Spleen (tissue), 11 donors: ENCODE data around the gene ZYG11B. TPM values are rescaled to one million over a fixed set of nuclear protein-coding genes. Genes with fewer than 3 reads are reported as not detected.
"Not testable (repeated sequence)": the region's sequence is repeated elsewhere in the genome, so short reads cannot be mapped to it uniquely, and the experiment has no call there.

Experiments
- DNase-seq: peaks from one replicate; pipeline ENCODE4 v3.0.0-alpha.2; 2020
- H3K27ac ChIP-seq, 8 donors: fragments of 200-600 bp; sonication (generic) in 7 of 8; 1 replicate in 4 of 8; 2 replicates in 4 of 8; pipeline versions ENCODE4 v1.5.0 to v1.8.0; 2016 to 2021; ENCODE audit warnings: inconsistent platforms in 4 of 8, mild to moderate bottlenecking in 4 of 8, moderate library complexity in 1 of 8
- H3K27me3 ChIP-seq, 7 donors: fragments of 200-600 bp; sonication (generic) in 6 of 7; replicated peaks in 1 of 7; 1 replicate in 4 of 7; 2 replicates in 3 of 7; pipeline versions ENCODE4 v1.5.0 to v1.8.0; 2016 to 2021; ENCODE audit warnings: inconsistent platforms in 3 of 7, mild to moderate bottlenecking in 1 of 7
- H3K36me3 ChIP-seq, 6 donors: fragments of 200-600 bp; sonication (generic) in 5 of 6; 1 replicate in 4 of 6; 2 replicates in 2 of 6; pipeline versions ENCODE4 v1.5.0 to v1.8.0; 2016 to 2021; ENCODE audit warnings: inconsistent platforms in 2 of 6
- H3K4me1 ChIP-seq, 6 donors: fragments of 200-600 bp; sonication (generic) in 5 of 6; 1 replicate in 3 of 6; 2 replicates in 3 of 6; pipeline versions ENCODE4 v1.5.0 to v1.8.0; 2016 to 2021; ENCODE audit warnings: inconsistent platforms in 3 of 6
- H3K4me3 ChIP-seq, 8 donors: fragments of 200-600 bp; sonication (generic) in 7 of 8; 1 replicate in 4 of 8; 2 replicates in 4 of 8; pipeline versions ENCODE4 v1.5.0 to v1.8.0; 2016 to 2021; ENCODE audit warnings: inconsistent platforms in 4 of 8, mild to moderate bottlenecking in 4 of 8, moderate library complexity in 2 of 8
- H3K9me3 ChIP-seq, 8 donors: fragments of 200-600 bp; sonication (generic) in 7 of 8; 1 replicate in 4 of 8; 2 replicates in 4 of 8; pipeline versions ENCODE4 v1.5.0 to v1.8.0; 2016 to 2021; ENCODE audit warnings: inconsistent platforms in 4 of 8
- CTCF ChIP-seq, 11 experiments: fragments of 200-600 bp in 7 of 11; fragments of 450-650 bp in 4 of 11; sonication (generic) in 4 of 11; IDR thresholded peaks in 8 of 11; conservative IDR thresholded peaks in 3 of 11; 1 replicate in 7 of 11; 2 replicates in 4 of 11; pipeline versions ENCODE4 v1.4.0 to v1.8.0; 2016 to 2021; ENCODE audit warnings: antibody characterized with exemption in 11 of 11, inconsistent platforms in 4 of 11, mild to moderate bottlenecking in 1 of 11
- POLR2A ChIP-seq, 3 donors: fragments of 450-650 bp; IDR thresholded peaks; one replicate each; pipeline ENCODE4 v1.5.1; 2017; ENCODE audit warnings: antibody characterized with exemption in 3 of 3, mild to moderate bottlenecking in 1 of 3
- POLR2AphosphoS5 ChIP-seq, 3 donors: sonication (generic); formaldehyde crosslinking; IDR thresholded peaks; one replicate each; pipeline ENCODE4 v1.5.1; 2017; ENCODE audit warnings: antibody characterized with exemption in 3 of 3
- WGBS, 5 donors: extraction: QIAGEN DNeasy Blood & Tissue Kit in 3 of 5; methylation state at CpG; one replicate each; pipeline versions ENCODE4 v1.1.5 to v1.1.7; 2013 to 2018; 5-methylcytosine and 5-hydroxymethylcytosine counted together
- intact Hi-C: fragments of 100-400 bp; cut with DNase I; formaldehyde crosslinking; loops from one replicate; pipeline ENCODE4 v1.15.0; 2023; ENCODE audit warnings: low total_unique reads
- polyA plus RNA-seq, 3 donors: library from polyadenylated mRNA; stranded (reverse); fragments of 200-250 nt; gene quantifications; one replicate each; pipeline ENCODE4 v1.2.1, GENCODE V29; 2013
- total RNA-seq, 7 donors: library from RNA; depleted of rRNA in 3 of 7; stranded (reverse); fragments of >200 nt in 3 of 7; fragmentation: NEBNext Ultra II Directional in 4 of 7; extraction: Animal tissue kit (Norgen Biotek cat#: 25700) in 4 of 7; gene quantifications; one replicate each; pipeline versions ENCODE4 v1.1.0 to v1.2.1, GENCODE V29; 2016 to 2021
- donor health status: healthy with polysubstance abuse.
- donor health status: DM: no; HTN: no; CAD: no; lungs with moderate emphysema.
- donor health status: DM: no; HTN: no; CAD: no.
- donor health status: Bipolar disorder and iron deficiency.
- donor health status: healthy.
- donor health status: DM: no; HTN: no; CAD: no.
- donor health status: DM: yes; HTN: yes; CAD: no.

The ZYG11B gene
- total and polyA plus RNA-seq, 10 donors = 3.0 to 35.5 (median 21.9) TPM

- no peaks in the 10 kb centered on the region for H3K36me3 ChIP-seq
- no peak for DNase-seq
- no peak overlapping the region for H3K27ac ChIP-seq
- WGBS, 5 donors = 75 to 82% (median 79%) methylated on average over 3 of the region's 3 CpGs
- H3K4me1 ChIP-seq = peaks cover 0 to 28% (median 0%) of the 10 kb centered on the region in 6 donors
- intact Hi-C loops = no loop called here
- no peaks in the 10 kb centered on the region for H3K27me3 ChIP-seq
- TF ChIP-seq CTCF (IDR thresholded peaks at IDR 0.05 in 8 of 11, conservative IDR thresholded peaks at IDR 0.05 in 3 of 11) = no peak
- no peak for TF ChIP-seq POLR2A (IDR thresholded peaks at IDR 0.05)
- no peak for TF ChIP-seq POLR2AphosphoS5 (IDR thresholded peaks at IDR 0.05)
- H3K9me3 ChIP-seq = no peaks in the 10 kb centered on the region
- no peak overlapping the region for H3K4me3 ChIP-seq
Observed at GRCh38 chr1:52741259-52741658, 15.0 kb downstream of the ZYG11B start.

GRCh38 chr1:52746189-52746588 is 19.9 kb downstream of the ZYG11B start:
- Histone ChIP-seq H3K27me3 (no peaks in the 10 kb centered on the region), H3K27ac (no peak overlapping the region), H3K4me1 (peaks cover 0 to 15% (median 5%) of the 10 kb centered on the region in 6 donors), H3K4me3 (no peak overlapping the region), H3K36me3 (no peaks in the 10 kb centered on the region), H3K9me3 (no peaks in the 10 kb centered on the region)
- TF ChIP-seq POLR2A (IDR thresholded peaks at IDR 0.05) (no peak), CTCF (IDR thresholded peaks at IDR 0.05 in 8 of 11, conservative IDR thresholded peaks at IDR 0.05 in 3 of 11) (no peak), POLR2AphosphoS5 (IDR thresholded peaks at IDR 0.05) (no peak)
- intact Hi-C loops = no loop called here
- DNase-seq = no peak
- WGBS, 5 donors = 83 to 97% (median 94%) methylated on average over 4 of the region's 4 CpGs

- TF ChIP-seq CTCF (IDR thresholded peaks at IDR 0.05 in 8 of 11, conservative IDR thresholded peaks at IDR 0.05 in 3 of 11) = no peak
- TF ChIP-seq POLR2A (IDR thresholded peaks at IDR 0.05) = no peak
- no peak for TF ChIP-seq POLR2AphosphoS5 (IDR thresholded peaks at IDR 0.05)
- no peak overlapping the region for H3K4me3 ChIP-seq
- H3K4me1 ChIP-seq = peaks cover 0 to 23% (median 5%) of the 10 kb centered on the region in 6 donors
- intact Hi-C loops = no loop called here
- H3K9me3 ChIP-seq = no peaks in the 10 kb centered on the region
- H3K27me3 ChIP-seq = no peaks in the 10 kb centered on the region
- DNase-seq = no peak
- no peaks in the 10 kb centered on the region for H3K36me3 ChIP-seq
- 87 to 100% (median 97%) methylated on average over 1 of the region's 1 CpG for WGBS, 5 donors
- no peak overlapping the region for H3K27ac ChIP-seq
Observed at GRCh38 chr1:52747450-52747849, 21.2 kb downstream of the ZYG11B start.

GRCh38 chr1:52748119-52748518 is 21.9 kb downstream of the ZYG11B start:
- H3K27ac ChIP-seq = no peak overlapping the region
- H3K36me3 ChIP-seq = no peaks in the 10 kb centered on the region
- H3K4me3 ChIP-seq = no peak overlapping the region
- no peaks in the 10 kb centered on the region for H3K9me3 ChIP-seq
- H3K27me3 ChIP-seq = no peaks in the 10 kb centered on the region
- H3K4me1 ChIP-seq = peaks cover 0 to 24% (median 5%) of the 10 kb centered on the region in 6 donors
- intact Hi-C loops = no loop called here
- no peak for DNase-seq
- no peak for TF ChIP-seq CTCF (IDR thresholded peaks at IDR 0.05 in 8 of 11, conservative IDR thresholded peaks at IDR 0.05 in 3 of 11)
- no peak for TF ChIP-seq POLR2AphosphoS5 (IDR thresholded peaks at IDR 0.05)
- no peak for TF ChIP-seq POLR2A (IDR thresholded peaks at IDR 0.05)

GRCh38 chr1:52749496-52749895 is 23.2 kb downstream of the ZYG11B start:
- H3K9me3 ChIP-seq, H3K27ac ChIP-seq, H3K36me3 ChIP-seq, intact Hi-C loops, DNase-seq, H3K4me3 ChIP-seq, H3K27me3 ChIP-seq: not testable (repeated sequence)
- H3K4me1 ChIP-seq = peaks cover 0 to 24% (median 5%) of the 10 kb centered on the region in 6 donors
- WGBS, 5 donors = 91 to 97% (median 91%) methylated on average over 9 of the region's 9 CpGs

- H3K27ac ChIP-seq, H3K36me3 ChIP-seq, H3K27me3 ChIP-seq, H3K9me3 ChIP-seq, intact Hi-C loops, DNase-seq, H3K4me3 ChIP-seq: not testable (repeated sequence)
- 83 to 94% (median 92%) methylated on average over 6 of the region's 6 CpGs for WGBS, 5 donors
- peaks cover 0 to 24% (median 5%) of the 10 kb centered on the region in 6 donors for H3K4me1 ChIP-seq
Observed at GRCh38 chr1:52750139-52750538, 23.9 kb downstream of the ZYG11B start.
